Breast epithelium (tissue), 4 donors: ENCODE measurements around the gene PAOX. TPM values are rescaled to one million over a fixed set of nuclear protein-coding genes. Genes with fewer than 3 reads are reported as not detected.

Experiments used
- DNase-seq, 2 donors: peaks; one replicate each; pipeline ENCODE4 v3.0.0-alpha.2; 2019; ENCODE audit warnings: low spot score in 2 of 2
- H3K27ac ChIP-seq, 2 donors: fragments of 200-600 bp; sonication (generic) in 1 of 2; one replicate each; pipeline ENCODE4 v1.5.1; 2016 to 2019; ENCODE audit warnings: mild to moderate bottlenecking in 1 of 2
- H3K27me3 ChIP-seq, 2 donors: fragments of 200-600 bp; sonication (generic) in 1 of 2; one replicate each; pipeline versions ENCODE4 v1.5.1 to v1.6.0; 2017 to 2019; ENCODE audit warnings: control low read depth in 1 of 2, mild to moderate bottlenecking in 1 of 2
- H3K36me3 ChIP-seq: fragments of 200-600 bp; one replicate; pipeline ENCODE4 v1.5.1; 2019
- H3K4me1 ChIP-seq, 2 donors: fragments of 200-600 bp; sonication (generic); one replicate each; pipeline ENCODE4 v1.5.1; 2016 to 2019; ENCODE audit warnings: control low read depth in 1 of 2
- H3K4me3 ChIP-seq, 3 donors: fragments of 200-600 bp; sonication (generic); 1 replicate in 2 of 3; 2 replicates in 1 of 3; pipeline ENCODE4 v1.5.1; 2016 to 2019; ENCODE audit warnings: mild to moderate bottlenecking in 3 of 3, moderate library complexity in 2 of 3
- H3K9me3 ChIP-seq, 2 donors: fragments of 200-600 bp; sonication (generic) in 1 of 2; one replicate each; pipeline ENCODE4 v1.5.1; 2016 to 2019; ENCODE audit warnings: control low read depth in 1 of 2
- POLR2A ChIP-seq: fragments of 450-650 bp; IDR thresholded peaks from one replicate; pipeline ENCODE4 v1.6.1; 2016; ENCODE audit warnings: antibody characterized with exemption, mild to moderate bottlenecking, moderate library complexity
- POLR2AphosphoS5 ChIP-seq, 3 donors: sonication (generic); formaldehyde crosslinking; IDR thresholded peaks; one replicate each; pipeline ENCODE4 v1.6.1; 2017; ENCODE audit warnings: antibody characterized with exemption in 3 of 3
- intact Hi-C: fragments of 100-400 bp; cut with DNase I; formaldehyde crosslinking; loops from one replicate; pipeline ENCODE4 v1.15.1; 2023; ENCODE audit warnings: low total_unique reads
- total RNA-seq, 3 donors: library from RNA; depleted of rRNA; stranded (reverse); fragments of >200 nt; gene quantifications; one replicate each; pipeline ENCODE4 v1.1.0, GENCODE V29; 2016
- TF ChIP-seq, protein P1 (sequence below), 3 donors: fragments of 450-650 bp; IDR thresholded peaks; one replicate each; pipeline ENCODE4 v1.5.1; 2016 to 2017; ENCODE audit warnings: antibody characterized with exemption in 3 of 3, mild to moderate bottlenecking in 3 of 3, moderate library complexity in 3 of 3

PAOX gene
- total RNA-seq, 3 donors from 2014 or later, result 7.5 to 10.5 (median 8.6) TPM

DNA sequence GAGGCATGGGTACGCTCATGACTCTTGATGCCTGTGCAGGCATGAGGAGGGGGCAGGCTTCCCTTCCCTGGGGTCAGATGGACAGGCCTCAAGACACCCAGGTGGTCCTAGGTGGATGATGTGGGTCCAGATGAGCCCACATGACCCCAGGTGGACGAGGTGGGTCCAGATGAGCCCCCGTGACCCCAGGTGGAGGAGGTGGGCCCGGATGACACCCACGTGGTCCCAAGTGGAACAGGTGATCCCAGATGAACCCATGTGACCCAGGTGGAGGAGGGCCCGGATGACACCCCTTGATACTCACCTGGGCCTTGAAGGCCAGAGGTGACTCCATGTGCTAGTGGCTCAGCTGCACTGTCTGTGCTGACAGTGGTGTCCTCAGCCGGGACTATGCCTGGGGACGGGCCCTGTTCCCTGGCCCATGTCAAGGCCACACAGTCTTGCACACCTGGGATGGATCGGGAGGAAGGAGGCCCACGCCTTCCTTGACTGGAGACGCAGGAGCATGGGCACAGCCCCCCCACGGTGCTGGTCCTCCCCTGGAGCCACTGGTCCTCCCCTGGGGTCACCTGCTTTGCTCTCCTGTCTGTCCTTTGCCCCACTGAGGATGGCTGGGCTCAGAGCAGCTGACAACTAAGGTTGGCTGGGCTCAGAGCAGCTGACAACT is 28.6 kb upstream of the PAOX start:
- no peak for DNase-seq
- intact Hi-C loops, result no loop called here
- TF ChIP-seq POLR2A (no peak), POLR2AphosphoS5 (IDR thresholded peaks at IDR 0.05) (no peak)
- TF ChIP-seq, protein P1, sequence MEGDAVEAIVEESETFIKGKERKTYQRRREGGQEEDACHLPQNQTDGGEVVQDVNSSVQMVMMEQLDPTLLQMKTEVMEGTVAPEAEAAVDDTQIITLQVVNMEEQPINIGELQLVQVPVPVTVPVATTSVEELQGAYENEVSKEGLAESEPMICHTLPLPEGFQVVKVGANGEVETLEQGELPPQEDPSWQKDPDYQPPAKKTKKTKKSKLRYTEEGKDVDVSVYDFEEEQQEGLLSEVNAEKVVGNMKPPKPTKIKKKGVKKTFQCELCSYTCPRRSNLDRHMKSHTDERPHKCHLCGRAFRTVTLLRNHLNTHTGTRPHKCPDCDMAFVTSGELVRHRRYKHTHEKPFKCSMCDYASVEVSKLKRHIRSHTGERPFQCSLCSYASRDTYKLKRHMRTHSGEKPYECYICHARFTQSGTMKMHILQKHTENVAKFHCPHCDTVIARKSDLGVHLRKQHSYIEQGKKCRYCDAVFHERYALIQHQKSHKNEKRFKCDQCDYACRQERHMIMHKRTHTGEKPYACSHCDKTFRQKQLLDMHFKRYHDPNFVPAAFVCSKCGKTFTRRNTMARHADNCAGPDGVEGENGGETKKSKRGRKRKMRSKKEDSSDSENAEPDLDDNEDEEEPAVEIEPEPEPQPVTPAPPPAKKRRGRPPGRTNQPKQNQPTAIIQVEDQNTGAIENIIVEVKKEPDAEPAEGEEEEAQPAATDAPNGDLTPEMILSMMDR (IDR thresholded peaks at IDR 0.05), result no peak
- no peaks in the 10 kb centered on the region for H3K9me3 ChIP-seq
- H3K27me3 ChIP-seq, result peaks cover 6 to 36% of the 10 kb centered on the region in 2 donors
- no peak overlapping the region for H3K27ac ChIP-seq
- no peaks in the 10 kb centered on the region for H3K36me3 ChIP-seq
- H3K4me1 ChIP-seq, result no peaks in the 10 kb centered on the region
- H3K4me3 ChIP-seq, result no peak overlapping the region

- Histone ChIP-seq H3K36me3 (no peaks in the 10 kb centered on the region), H3K9me3 (no peaks in the 10 kb centered on the region), H3K27me3 (peaks cover 6 to 31% of the 10 kb centered on the region in 2 donors), H3K27ac (no peak overlapping the region), H3K4me1 (no peaks in the 10 kb centered on the region), H3K4me3 (no peak overlapping the region)
- intact Hi-C loops, result no loop called here
- TF ChIP-seq POLR2A (no peak), POLR2AphosphoS5 (IDR thresholded peaks at IDR 0.05) (no peak)
- TF ChIP-seq, protein P1 (IDR thresholded peaks at IDR 0.05), result no peak
- no peak for DNase-seq
Measured at GRCh38 chr10:133350950-133351329, 28.1 kb upstream of the PAOX start.

DNA sequence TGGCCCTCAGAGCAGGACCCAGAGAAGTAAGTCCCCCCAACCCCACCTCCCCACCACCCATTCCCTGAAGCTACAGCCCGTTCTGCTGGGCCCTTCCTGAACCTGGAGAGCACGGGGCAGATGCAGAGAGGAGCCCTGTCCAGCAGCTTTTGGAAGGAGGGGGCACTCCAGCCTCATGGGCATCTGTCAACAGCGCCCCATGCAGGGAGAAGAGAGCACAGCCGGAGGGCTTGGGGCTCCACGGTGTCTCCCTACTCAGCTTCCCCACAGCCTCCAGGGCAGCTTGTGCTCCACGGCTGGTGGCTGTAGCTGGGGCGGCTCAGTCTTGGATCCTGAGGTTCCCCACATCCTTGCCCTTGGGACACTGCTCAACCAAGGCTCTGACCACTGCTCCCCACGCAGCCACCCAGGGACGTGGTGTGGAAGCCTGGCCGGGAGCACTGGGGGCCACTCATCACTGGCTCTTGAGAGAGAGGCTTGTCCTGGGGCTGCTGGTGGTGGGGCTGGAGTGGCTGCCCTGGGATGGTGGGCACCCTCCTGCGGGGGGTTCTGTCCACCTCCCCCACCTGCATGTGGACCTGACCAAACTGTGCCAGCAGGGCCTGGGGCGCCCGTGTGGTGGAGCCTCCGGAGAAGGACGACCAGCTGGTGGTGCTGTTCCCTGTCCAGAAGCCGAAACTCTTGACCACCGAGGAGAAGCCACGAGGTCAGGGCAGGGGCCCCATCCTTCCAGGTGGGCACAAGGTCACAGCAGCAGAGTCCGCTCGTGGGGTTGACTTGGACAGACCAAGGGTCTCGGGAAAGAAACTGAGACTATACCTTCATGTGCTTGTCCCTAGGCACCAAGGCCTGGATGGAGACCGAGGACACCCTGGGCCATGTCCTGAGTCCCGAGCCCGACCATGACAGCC is 27.4 kb upstream of the PAOX start:
- DNase-seq, result no peak
- TF ChIP-seq POLR2AphosphoS5 (IDR thresholded peaks at IDR 0.05) (no peak), POLR2A (no peak)
- TF ChIP-seq, protein P1 (IDR thresholded peaks at IDR 0.05), result no peak
- Histone ChIP-seq H3K27me3 (peaks cover 6 to 25% of the 10 kb centered on the region in 2 donors), H3K4me3 (no peak overlapping the region), H3K27ac (no peak overlapping the region), H3K4me1 (peaks cover 0 to 2% of the 10 kb centered on the region in 2 donors), H3K36me3 (no peaks in the 10 kb centered on the region), H3K9me3 (no peaks in the 10 kb centered on the region)
- intact Hi-C loops, result no loop called here

GRCh38 chr10:133353202-133353959 is 25.7 kb upstream of the PAOX start:
- TF ChIP-seq, protein P1 (IDR thresholded peaks at IDR 0.05), result no peak
- no peak for TF ChIP-seq POLR2A
- TF ChIP-seq POLR2AphosphoS5 (IDR thresholded peaks at IDR 0.05), result no peak
- peaks cover 0 to 4% of the 10 kb centered on the region in 2 donors for H3K4me1 ChIP-seq
- no peak overlapping the region for H3K4me3 ChIP-seq
- no peaks in the 10 kb centered on the region for H3K9me3 ChIP-seq
- H3K36me3 ChIP-seq, result no peaks in the 10 kb centered on the region
- no peak overlapping the region for H3K27ac ChIP-seq
- H3K27me3 ChIP-seq, result peaks cover 0 to 10% of the 10 kb centered on the region in 2 donors
- intact Hi-C loops, result no loop called here
- no peak for DNase-seq
